ENCODE measurements around the gene DGKB.

DNA sequence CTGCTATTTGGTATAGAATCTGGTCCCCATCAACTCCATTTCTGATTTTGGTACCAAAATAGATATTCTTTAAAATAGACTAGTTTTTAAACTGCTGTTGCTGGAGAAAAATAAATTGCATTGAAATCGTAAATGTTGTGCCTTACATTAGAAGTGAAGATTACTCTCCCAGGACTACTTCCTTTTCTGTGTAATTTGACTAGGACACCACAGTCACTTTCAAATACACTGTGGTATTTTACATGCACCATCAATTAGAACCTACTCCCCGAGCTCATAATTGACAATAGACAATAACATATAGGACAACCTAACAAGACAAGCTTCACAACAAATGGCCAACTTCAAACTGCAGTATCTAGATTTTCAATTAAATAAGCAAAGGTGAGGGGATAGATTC lies 211.5 kb downstream of the DGKB start:
- TF ChIP-seq SPI1 (IDR thresholded peaks at IDR 0.05; ENCODE audit: low read depth, low read length) = no peak
- TF ChIP-seq TAF1 (IDR thresholded peaks at IDR 0.05; ENCODE audit: low read depth, low read length) = no peak
- TF ChIP-seq POLR2A (IDR thresholded peaks at IDR 0.05; ENCODE audit: low read depth, low read length) = no peak
- TF ChIP-seq POLR2AphosphoS5 (IDR thresholded peaks at IDR 0.05; ENCODE audit: low read depth, low read length) = no peak
- TF ChIP-seq PAX5 (IDR thresholded peaks at IDR 0.05; ENCODE audit: insufficient read depth, low read length, severe bottlenecking) = no peak
- TF ChIP-seq POU2F2 (IDR thresholded peaks at IDR 0.05; ENCODE audit: low read depth, low read length) = no peak
